ENCODE measurements around the gene RIMBP2.

Gene RIMBP2

GRCh38 chr12:130715998-130716968, at the start of gene RIMBP2:
Gene RIMBP2 (minus strand): TSS chr12:130716299. CDS start chr12:130479013, 237,286 bp downstream.
- Histone ChIP-seq H3K4me3 (ENCODE audit: low read depth, low read length) (peak within 1 kb of the TSS; percentile 29), H3K27ac (ENCODE audit: extremely low read depth, low read depth, low read length) (no peak within 1 kb of the TSS), H3K36me3 (ENCODE audit: control insufficient read depth in 2 of 2, insufficient read depth in 1 of 2, low read length in 2 of 2) (no peaks in the 10 kb centered on the region), H3K9me3 (ENCODE audit: control insufficient read depth, insufficient read depth, low read depth, low read length) (no peaks in the 10 kb centered on the region), H3K4me1 (ENCODE audit: control insufficient read depth, insufficient read depth, low read length) (peaks cover 2% of the 10 kb centered on the region; the same call in 1 of the 2 replicates)
- ChIA-PET CTCF (no interaction called here), POLR2A (no interaction called here)
- TF ChIP-seq ZNF701 (tag by site-specific recombination; IDR thresholded peaks at IDR 0.05) (no peak), ZNF707 (tag by site-specific recombination; IDR thresholded peaks at IDR 0.05) (no peak), PRDM2 (tag by site-specific recombination; IDR thresholded peaks at IDR 0.05; ENCODE audit: borderline replicate concordance) (no peak), ZNF558 (tag by site-specific recombination; IDR thresholded peaks at IDR 0.05) (no peak), ZBTB44 (tag by site-specific recombination; IDR thresholded peaks at IDR 0.05) (no peak), ZNF76 (tag by site-specific recombination; IDR thresholded peaks at IDR 0.05; ENCODE audit: borderline replicate concordance, low read depth) (no peak), SP2 (tag by site-specific recombination; IDR thresholded peaks at IDR 0.05) (peak; percentile 31), ZFP3 (tag by site-specific recombination; IDR thresholded peaks at IDR 0.05; ENCODE audit: low read depth) (no peak), ZFHX2 (tag by site-specific recombination; conservative IDR thresholded peaks at IDR 0.05) (peak; percentile 56), EGR2 (tag by site-specific recombination; IDR thresholded peaks at IDR 0.05; ENCODE audit: low read depth) (0 out of 2 replicates have a peak, but pooled peaks have one; percentile 27), ZNF280C (tag by site-specific recombination; IDR thresholded peaks at IDR 0.05) (no peak), INSM2 (tag by site-specific recombination; IDR thresholded peaks at IDR 0.05) (no peak), ZBTB7A (tag by site-specific recombination; IDR thresholded peaks at IDR 0.05; ENCODE audit: low read depth) (no peak), GLI2 (tag by site-specific recombination; IDR thresholded peaks at IDR 0.05; ENCODE audit: borderline replicate concordance, low read depth) (no peak), ZNF843 (tag by site-specific recombination; IDR thresholded peaks at IDR 0.05) (no peak), ZNF449 (tag by site-specific recombination; IDR thresholded peaks at IDR 0.05) (no peak), SCRT1 (tag by site-specific recombination; IDR thresholded peaks at IDR 0.05; ENCODE audit: borderline replicate concordance) (no peak), ZNF239 (tag by site-specific recombination; IDR thresholded peaks at IDR 0.05) (no peak), ZNF214 (tag by site-specific recombination; IDR thresholded peaks at IDR 0.05; ENCODE audit: borderline replicate concordance) (no peak), ZNF133 (tag by site-specific recombination; IDR thresholded peaks at IDR 0.05) (no peak), ZNF157 (tag by site-specific recombination; IDR thresholded peaks at IDR 0.05) (no peak), ZNF677 (tag by site-specific recombination; IDR thresholded peaks at IDR 0.05) (no peak), ZNF530 (tag by site-specific recombination; IDR thresholded peaks at IDR 0.05; ENCODE audit: low read depth) (no peak)

All from HEK293 (cell line).